ENCODE data around the gene APOBEC2.

DNA sequence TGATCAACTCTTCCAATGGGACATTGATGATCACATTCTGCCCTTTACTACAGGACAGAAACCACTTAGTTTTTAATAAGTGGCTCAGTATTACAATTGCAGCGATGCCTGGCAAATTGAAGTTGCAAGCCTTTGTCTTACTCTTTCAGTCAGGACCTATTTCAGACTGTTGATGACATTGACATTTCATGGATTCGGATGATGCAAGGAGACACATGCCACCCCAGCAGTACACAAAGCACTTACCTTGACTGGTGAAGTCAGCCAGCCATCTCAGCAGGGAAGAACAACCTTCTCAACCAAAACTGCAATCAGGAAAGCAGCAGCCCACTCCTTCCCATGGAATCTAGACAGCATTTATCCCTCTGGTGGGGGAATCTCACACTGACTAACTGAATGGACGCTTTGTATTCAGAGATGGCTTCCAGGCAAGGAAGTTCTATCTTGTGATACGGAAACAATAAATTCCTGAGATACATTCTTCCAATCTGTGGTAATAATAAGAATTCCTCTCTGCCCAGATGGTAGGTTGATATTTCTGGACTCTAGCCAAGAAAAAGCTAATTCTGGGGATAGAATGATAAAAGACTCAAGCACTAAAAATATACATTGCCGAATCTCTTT is 44.6 kb downstream of the APOBEC2 start:
- TF ChIP-seq, protein P1, sequence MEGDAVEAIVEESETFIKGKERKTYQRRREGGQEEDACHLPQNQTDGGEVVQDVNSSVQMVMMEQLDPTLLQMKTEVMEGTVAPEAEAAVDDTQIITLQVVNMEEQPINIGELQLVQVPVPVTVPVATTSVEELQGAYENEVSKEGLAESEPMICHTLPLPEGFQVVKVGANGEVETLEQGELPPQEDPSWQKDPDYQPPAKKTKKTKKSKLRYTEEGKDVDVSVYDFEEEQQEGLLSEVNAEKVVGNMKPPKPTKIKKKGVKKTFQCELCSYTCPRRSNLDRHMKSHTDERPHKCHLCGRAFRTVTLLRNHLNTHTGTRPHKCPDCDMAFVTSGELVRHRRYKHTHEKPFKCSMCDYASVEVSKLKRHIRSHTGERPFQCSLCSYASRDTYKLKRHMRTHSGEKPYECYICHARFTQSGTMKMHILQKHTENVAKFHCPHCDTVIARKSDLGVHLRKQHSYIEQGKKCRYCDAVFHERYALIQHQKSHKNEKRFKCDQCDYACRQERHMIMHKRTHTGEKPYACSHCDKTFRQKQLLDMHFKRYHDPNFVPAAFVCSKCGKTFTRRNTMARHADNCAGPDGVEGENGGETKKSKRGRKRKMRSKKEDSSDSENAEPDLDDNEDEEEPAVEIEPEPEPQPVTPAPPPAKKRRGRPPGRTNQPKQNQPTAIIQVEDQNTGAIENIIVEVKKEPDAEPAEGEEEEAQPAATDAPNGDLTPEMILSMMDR (conservative IDR thresholded peaks at IDR 0.05) = no peak
- no peak for TF ChIP-seq ZFX (IDR thresholded peaks at IDR 0.05)
